ENCODE results near the gene SUPT3H.

SUPT3H gene

DNA sequence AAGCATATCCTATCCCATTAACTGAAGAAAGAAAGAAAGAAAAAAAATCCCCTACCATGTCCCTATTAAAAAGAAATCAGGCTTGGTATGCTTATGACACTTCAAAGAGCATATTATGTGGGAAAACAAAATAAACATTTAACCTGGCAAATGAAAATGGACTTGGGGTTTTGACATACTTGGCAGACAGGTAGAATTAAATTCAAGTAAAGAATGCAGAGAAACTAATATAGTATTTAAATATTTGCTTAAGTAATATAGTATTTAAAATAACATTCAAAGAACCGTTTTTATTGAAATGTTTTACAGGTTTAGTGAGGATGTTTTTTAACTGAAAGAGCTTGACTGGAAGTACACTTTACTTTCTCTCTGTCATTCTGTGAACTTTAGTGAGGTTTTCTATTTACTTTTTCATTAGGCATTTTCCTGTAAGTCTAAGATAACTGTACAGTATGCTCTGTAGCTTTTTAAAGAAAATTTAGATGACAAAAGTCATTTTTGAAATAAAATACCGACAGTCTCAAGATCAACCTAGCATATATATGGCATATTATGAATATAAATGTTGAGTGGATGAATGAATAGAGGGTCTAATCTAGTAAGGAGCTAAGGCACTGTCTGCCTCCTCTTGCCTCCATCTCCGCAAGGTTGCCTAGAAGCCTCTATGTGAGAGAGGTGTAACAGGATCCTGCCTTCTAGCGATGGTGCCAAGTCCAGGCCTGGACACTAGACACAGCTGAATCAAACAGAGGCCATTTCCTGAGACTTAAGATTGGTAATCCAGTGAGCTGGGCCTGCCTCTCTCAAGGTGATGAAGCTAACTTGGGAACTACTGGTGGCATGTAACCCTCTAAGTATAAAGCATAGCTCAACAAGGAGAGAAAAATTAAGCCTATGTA lies 394.0 kb downstream of the SUPT3H start:
- no peak for DNase-seq

DNA sequence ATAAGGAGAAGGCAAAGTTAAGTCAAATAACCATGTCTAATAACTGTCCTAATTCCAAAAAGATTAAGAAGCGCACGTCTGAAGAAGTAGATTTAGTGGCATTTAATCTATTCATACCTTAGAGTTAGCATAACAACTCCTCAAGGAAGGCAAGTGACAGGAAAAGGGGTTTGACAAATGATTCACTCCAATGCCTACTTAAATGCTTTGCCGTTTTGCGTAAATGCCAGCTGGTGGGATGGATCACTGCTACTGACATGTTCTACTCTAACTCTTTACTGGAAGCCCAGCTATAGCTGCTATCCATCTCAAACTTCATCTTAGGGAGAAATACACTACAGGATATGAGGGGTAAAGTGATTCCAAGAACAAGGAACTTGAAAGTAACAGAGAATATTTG lies 396.9 kb downstream of the SUPT3H start:
- DNase-seq, result no peak

- DNase-seq, result no peak
These were observed 400.8 kb downstream of the SUPT3H start for GRCh38 chr6:44976677-44977641.

DNA sequence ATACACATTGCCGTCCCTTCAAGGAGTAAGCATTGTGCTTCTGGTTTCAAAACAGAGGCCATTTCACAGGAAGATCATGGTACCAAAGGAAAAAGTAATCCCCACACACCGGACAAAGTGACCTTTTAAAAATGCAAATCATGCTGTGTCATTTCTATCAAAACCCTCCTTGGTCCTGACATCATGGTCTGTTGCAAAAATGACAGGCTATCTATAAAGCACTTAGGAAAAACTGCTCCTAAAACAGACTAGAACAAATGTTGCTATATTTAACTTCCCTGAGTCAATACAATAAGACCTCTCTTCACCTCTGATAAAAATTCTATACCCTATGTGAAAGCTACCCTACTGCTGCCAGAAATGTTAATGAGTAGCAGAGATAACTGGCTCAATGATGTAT lies 403.2 kb downstream of the SUPT3H start:
- DNase-seq, result no peak

GRCh38 chr6:44972709-44973108 lies 405.0 kb downstream of the SUPT3H start:
- DNase-seq, result no peak

- DNase-seq, result no peak
These were observed 408.1 kb downstream of the SUPT3H start for GRCh38 chr6:44969446-44970185.

- no peak for DNase-seq
These were observed 410.3 kb downstream of the SUPT3H start for GRCh38 chr6:44967481-44967880.

DNA sequence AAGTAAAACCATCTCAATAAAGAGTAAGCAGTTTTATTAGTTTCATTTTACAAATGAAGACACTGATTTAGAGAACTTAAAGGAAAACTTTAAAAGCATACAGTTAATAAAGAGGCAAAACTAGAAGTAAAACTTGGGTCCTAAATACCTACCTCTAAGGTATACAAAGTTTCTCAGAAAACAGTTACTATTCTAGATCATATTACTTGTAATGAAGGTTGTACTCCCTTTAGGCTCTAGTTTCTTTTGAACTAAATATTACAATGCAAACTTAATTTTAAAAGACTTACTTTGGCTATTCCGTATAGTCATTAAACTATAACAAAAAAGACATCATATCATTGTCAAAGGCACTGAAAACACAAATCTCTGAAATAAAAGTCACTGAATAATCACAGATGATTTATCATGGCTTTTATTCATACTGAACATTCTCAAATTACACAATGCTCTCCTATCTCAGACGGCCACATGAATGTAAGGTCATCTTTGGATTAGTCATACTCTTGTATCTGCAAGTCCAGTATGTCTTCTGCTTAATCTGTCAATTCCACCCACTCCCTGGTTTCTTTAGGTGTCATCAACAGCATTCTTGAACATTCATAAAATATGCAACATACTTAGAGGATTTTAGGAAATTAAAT lies 411.2 kb downstream of the SUPT3H start:
- no peak for DNase-seq

DNA sequence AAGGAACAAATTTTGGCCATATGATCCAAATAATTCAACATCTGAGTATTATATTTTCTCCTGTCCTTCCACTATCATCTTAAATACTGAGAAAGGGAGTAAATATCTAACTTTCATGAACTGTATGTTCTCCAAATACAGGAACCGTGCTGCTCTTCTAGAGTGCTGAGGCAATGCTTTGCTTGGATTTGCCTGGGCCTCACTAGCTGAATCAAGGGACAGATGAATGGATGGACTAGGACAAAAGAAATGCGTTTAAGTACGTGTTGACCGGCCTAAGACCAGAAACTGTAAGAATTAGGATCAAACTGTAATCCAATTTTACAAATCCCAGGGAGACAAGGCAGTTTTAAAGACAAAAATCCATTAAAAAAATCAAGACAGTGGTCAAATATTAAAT lies 412.0 kb downstream of the SUPT3H start:
- no peak for DNase-seq

DNA sequence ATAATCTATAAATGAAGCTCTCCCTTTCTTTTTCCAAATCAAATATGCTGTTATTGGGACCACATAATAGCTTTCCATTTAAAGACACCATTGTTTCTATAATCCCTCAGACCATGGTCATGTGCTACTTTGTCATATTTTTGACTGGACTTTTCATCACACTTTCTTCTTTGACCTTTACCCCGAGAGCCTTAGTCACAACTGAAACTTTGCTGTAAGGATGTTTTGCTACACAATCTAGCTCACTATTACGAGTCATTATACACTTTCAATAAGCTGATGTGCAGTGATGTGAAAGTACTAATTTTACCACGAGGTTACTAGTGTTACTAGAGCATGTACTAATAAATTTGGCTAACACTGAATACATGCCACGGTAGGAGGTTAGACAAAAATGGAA lies 416.8 kb downstream of the SUPT3H start:
- DNase-seq, result no peak

DNA sequence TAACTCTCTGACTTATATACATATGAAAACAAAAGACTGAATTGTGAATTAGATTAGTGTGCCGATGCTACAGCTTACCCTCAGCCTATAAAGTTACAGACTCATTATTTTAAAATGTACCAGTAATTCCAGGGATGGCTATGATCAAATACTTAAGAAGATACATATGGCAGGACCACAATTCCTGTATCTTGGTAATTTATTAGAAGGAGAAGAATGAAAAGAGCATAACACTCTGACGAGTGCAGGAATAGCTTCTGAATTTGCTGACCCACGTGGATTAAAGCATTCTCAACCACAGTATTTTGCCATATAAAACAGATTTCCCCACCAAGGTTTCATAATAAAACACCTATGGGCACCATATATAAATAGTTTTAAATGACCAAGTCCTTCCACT lies 418.1 kb downstream of the SUPT3H start:
- DNase-seq, result no peak

DNA sequence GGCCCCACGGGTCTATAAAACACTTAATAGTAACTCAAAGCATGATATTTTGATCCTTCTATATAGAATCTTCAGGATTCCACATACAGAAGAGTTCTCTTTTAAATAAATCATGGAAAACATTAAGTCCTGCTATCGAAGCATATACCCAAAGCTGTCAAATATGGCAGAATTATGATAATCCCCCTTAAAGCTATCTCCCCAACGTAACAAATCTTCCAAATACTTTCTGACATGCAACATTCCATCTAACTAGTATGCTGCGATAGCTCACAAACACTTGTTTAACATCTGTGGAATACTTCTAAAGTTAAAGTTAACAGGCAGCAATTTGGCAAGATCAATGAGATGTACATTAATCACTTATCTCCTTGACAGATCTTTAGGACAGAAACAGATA lies 420.6 kb downstream of the SUPT3H start:
- no peak for DNase-seq

DNA sequence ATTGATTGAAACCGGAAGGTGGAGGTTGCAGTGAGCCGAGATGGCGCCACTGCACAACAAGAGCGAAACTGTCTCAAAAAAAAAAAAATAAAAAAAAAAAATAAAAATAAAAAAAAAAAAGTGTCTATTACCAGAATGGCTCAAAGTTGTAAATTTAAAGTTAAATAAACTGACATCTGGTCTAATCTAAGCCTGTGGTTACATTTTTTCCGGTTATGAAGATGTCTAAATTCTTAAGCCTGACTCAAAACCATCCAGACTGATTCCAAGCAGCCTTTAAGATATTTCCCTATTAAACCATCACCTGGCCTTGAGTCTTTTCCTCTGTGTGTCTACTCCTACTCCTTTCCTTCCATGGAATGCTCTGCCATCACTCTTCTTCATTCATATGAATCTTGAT lies 421.3 kb downstream of the SUPT3H start:
- no peak for DNase-seq

GRCh38 chr6:44955145-44955544 lies 422.6 kb downstream of the SUPT3H start:
- DNase-seq, result no peak

- no peak for DNase-seq
These were observed 423.5 kb downstream of the SUPT3H start for GRCh38 chr6:44954281-44954680.

- no peak for DNase-seq
These were observed 426.4 kb downstream of the SUPT3H start for GRCh38 chr6:44951253-44951747.

GRCh38 chr6:44949596-44950201 lies 428.0 kb downstream of the SUPT3H start:
- no peak for DNase-seq

- DNase-seq, result no peak
These were observed 434.2 kb downstream of the SUPT3H start for GRCh38 chr6:44943541-44943940.

- DNase-seq, result no peak
These were observed 434.9 kb downstream of the SUPT3H start for GRCh38 chr6:44942798-44943197.

DNA sequence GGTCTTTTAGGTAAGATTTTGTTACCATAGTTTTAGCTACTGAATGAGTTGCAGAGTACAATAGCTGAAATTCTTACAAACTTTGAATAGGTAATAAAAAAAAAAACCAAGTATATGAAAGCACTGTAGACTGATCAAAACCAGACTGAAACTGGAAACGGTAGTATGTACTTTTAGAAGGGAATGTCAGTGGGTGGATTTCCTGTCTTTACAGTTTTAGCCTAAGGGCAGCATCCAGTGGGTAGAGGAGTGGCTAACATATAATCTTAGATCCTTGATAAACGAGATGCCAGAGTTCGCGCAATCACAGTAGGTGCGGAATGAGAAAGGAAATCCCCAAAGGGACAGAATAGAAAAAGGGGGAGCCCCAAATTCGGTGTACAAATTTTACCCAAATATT lies 435.5 kb downstream of the SUPT3H start:
- DNase-seq, result no peak

DNA sequence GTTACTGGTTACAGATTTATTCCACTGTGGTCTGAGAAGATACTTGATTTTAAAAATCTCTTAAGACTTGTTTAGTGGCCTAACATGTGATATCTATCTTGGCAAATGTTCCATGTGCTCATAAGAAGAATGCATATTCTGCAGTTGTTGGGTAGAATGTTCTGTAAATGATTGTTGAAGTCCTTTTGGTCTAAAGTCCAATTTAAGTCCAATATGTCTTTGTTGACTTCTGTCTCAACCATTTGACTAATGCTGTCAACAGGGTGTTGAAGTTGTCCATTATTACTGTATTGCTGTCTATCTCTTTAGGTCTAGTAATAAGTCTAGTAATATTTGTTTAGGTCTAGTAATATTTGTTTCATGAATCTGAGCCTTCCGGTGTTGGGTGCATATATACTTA lies 437.4 kb downstream of the SUPT3H start:
- no peak for DNase-seq
